Dedifferentiated amniotic fluid mesenchymal stem cell (primary cell): ENCODE data around the gene MTHFR.

Experiments used
- DNase-seq: peaks from one replicate; pipeline ENCODE4 v3.0.0-alpha.2; 2016; ENCODE audit errors: extremely low spot score

Gene MTHFR

DNA sequence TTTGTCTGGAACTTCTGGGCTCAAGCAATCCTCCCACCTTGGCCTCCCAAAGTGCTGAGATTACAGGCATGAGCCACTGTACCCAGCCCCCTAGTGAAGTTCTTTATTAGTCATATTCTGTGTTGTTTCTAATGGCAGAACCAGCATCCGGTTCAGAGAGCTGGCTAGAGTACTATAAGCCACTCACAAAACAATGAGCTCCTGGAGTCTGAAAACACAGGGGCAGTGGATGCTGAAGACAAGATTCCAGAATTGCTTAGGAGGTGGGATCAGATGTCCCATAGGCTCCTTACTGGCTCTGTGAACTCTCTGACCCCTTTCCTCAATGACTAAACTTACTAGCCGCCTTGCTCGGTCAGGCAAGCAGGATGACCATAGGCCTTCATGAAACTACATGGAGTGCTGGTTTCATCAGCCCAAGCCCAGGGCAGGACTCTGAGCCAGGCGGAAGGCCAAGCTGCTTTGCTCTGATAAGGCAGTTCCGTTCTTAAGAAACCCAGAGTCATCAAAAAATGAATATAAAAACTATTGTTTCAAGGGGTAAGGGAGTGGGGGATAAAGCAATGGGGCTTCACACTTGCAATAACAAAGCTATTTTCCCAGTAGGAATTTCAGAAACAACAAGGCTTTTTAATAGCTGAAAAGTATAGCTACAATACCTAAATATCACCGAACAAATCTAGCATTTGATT is 8.1 kb downstream of the MTHFR start:
- no peak for DNase-seq

DNA sequence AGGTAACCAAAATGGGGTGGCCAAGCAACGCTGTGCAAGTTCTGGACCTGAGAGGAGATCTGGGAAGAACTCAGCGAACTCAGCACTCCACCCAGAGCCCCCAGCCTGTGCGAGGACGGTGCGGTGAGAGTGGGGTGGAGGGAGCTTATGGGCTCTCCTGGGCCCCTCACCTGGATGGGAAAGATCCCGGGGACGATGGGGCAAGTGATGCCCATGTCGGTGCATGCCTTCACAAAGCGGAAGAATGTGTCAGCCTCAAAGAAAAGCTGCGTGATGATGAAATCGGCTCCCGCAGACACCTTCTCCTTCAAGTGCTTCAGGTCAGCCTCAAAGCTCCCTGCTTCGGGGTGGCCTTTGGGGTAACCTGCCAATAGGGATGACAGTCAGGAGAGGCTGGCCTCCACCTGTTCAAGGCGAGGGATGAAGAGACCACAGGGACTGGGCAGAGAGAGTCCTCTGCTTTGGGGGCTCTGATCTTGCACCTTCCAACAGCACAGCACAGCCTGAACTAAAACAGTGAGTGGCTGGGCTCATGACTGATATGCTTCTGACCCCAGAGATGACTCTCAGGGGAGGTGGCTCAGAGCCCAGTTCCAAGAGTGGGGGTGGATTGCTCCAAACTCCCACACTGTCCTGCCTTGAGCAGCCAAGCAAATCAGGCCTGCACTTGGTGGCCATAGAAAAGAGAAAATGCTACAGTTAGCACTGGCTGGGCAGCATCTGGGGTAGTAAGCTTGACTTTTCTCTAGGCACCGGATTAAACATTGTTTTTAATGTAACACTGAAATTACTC is 9.5 kb downstream of the MTHFR start:
- no peak for DNase-seq

DNA sequence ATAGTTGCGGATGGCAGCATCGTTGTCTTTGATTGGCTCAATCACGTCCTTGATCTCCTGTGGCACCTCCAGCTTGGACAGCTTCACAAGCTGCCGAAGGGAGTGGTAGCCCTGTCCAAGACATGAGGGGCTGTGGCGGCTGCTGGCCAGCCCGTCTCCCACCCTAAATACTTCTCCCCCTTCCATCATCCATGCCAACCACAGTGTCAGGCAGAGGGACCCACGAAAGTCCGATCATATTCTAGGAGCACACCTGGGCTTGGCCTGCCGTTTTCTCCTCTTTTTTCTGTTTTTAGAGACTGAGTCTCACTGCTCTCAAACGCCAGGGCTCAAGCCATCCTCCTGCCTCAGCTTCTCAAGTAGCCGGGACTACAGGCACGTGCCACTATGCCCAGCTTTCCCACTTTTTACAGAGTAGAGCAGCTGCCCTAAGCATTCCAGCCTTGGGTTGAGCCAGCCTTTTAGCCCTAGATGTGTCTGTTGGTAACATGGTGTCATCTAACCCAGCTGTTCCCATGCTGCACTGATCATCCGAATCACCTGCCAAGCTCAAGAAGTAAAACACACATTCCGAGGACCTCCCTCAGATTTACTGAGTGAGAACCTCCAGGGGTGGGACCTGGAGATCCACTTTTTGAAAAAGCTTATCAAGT is 10.4 kb downstream of the MTHFR start:
- no peak for DNase-seq

DNA sequence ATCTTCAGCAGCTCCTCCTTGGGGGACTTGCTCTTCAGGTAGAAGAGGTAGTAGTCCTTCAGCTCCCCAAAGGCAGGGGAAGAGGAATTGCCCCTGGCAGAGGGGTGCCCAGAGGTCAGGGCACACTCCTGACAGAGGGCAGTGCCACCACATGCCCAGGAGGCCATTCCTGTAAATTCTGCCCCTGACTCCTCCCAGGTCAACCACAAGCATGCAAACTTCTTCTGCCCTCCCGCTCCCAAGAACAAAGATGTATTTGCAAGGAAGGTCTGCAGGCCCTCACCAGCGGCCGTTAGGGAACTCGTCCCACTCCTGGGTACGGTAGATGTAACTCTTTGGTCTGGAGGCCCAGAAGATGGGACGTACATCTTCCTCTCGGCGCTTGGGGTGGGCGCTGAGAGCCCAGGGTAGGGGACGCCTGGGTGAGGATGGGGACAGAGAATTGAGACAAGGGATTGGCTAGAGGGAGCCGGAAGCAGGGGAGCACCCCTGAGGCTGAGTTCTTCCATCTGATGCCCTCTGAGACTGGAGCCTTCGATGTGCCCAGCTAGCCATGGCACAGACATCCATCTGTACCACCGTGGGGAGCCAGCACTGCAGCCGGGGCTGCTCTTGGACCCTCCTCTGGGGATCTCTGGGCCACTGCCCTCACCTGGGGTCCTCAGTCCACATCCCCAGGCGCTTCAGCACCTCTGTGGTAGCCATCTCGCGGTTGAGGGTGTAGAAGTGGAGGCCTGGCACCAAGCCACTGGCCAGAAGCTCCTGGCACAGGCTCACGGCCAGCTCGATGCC is 11.1 kb downstream of the MTHFR start:
- no peak for DNase-seq

- DNase-seq, result no peak
Observed at GRCh38 chr1:11793819-11794218, 11.9 kb downstream of the MTHFR start.

DNA sequence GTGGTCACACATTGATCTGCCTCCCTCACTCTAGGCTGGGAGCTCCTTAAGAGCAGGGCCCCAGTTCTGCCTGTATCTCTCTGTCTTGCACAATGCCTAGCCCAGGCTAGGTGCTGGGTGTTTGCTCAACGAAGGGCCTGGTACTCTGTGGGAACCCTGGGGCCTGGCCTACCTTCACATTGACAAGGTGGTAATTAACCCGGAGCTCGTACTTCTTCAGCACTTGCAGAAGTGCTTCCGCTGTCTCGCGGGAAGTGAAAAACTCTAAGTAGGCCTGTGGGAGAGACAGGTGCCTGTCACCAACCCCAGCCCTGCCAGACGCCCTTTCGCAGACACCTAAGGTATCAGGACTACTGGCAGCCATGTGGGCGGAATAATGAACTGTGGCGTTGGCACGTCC is 13.7 kb downstream of the MTHFR start:
- DNase-seq, result no peak

- DNase-seq, result peak; percentile 84
Observed at GRCh38 chr1:11790880-11791715, 14.7 kb downstream of the MTHFR start.

GRCh38 chr1:11790101-11790879 is 15.5 kb downstream of the MTHFR start:
- no peak for DNase-seq

GRCh38 chr1:11789126-11790067 is 16.4 kb downstream of the MTHFR start:
- DNase-seq, result no peak

GRCh38 chr1:11788549-11789053 is 17.2 kb downstream of the MTHFR start:
- no peak for DNase-seq

GRCh38 chr1:11787804-11788436 is 17.8 kb downstream of the MTHFR start:
- DNase-seq, result no peak

- peak; percentile 56 for DNase-seq
Observed at GRCh38 chr1:11787251-11787803, 18.4 kb downstream of the MTHFR start.

DNA sequence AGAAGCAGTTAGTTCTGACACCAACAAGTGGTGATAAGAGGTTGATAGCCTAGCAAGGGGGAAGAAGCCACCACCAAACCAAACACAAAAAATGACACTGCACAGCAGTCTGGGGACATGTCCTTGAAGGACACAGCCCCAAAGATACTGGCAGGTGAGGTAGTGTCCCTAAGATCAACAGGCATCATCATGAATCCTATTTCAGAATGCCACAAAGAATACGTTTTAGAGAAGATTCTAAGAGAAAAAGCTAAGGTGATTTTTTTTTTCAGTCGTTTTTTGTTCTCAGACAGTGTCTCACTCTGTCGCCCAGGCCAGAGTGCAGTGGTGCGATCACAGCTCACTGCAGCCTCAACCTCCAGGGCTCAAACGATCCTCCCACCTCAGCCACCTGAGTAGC is 19.6 kb downstream of the MTHFR start:
- DNase-seq, result no peak

GRCh38 chr1:11784993-11785769 is 20.6 kb downstream of the MTHFR start:
- DNase-seq, result no peak

GRCh38 chr1:11784256-11784992 is 21.3 kb downstream of the MTHFR start:
- no peak for DNase-seq

GRCh38 chr1:11783556-11783955 is 22.2 kb downstream of the MTHFR start:
- DNase-seq, result no peak
